GM12872 (cell line): Measurements from ENCODE around the gene CFAP97.

Source experiments
- TF ChIP-seq, protein P1 (sequence below): IDR thresholded peaks from 3 replicates; pipeline ENCODE4 v1.5.1; 2011; ENCODE audit warnings: low read depth, mild to moderate bottlenecking, low read length, moderate library complexity; ENCODE audit not compliant: insufficient read depth

CFAP97 gene

GRCh38 chr4:185142912-185143600 lies 60.7 kb downstream of the CFAP97 start, which contains the start of gene SLC25A4:
TSS of gene SLC25A4 (plus strand) at chr4:185143266. CDS start at chr4:185143373, 107 bp downstream.
- TF ChIP-seq, protein P1, sequence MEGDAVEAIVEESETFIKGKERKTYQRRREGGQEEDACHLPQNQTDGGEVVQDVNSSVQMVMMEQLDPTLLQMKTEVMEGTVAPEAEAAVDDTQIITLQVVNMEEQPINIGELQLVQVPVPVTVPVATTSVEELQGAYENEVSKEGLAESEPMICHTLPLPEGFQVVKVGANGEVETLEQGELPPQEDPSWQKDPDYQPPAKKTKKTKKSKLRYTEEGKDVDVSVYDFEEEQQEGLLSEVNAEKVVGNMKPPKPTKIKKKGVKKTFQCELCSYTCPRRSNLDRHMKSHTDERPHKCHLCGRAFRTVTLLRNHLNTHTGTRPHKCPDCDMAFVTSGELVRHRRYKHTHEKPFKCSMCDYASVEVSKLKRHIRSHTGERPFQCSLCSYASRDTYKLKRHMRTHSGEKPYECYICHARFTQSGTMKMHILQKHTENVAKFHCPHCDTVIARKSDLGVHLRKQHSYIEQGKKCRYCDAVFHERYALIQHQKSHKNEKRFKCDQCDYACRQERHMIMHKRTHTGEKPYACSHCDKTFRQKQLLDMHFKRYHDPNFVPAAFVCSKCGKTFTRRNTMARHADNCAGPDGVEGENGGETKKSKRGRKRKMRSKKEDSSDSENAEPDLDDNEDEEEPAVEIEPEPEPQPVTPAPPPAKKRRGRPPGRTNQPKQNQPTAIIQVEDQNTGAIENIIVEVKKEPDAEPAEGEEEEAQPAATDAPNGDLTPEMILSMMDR, result peak; percentile 51; the same call in 2 of the 3 replicates

- TF ChIP-seq, protein P1, result no peak
Measured at GRCh38 chr4:185142564-185142911, 61.3 kb downstream of the CFAP97 start.

DNA sequence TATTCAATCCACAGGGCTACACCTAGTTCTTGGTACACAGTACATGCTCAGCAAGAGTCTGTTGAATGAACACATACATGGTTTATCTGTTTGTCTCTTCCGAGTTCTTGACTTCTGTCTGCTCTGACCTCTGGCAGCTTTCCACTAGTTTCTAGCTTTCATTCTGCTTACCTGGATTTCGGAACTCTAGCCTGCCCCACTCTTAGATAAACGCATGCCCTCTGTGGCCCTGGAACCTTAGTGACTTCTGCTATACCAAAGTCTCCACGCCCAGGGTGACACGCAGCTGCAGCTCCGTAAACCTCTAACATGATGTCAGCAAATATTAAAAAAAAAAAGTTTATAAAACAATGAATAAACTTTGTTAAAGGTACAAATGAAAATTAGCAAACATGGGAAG lies 62.0 kb downstream of the CFAP97 start:
- TF ChIP-seq, protein P1, result no peak

DNA sequence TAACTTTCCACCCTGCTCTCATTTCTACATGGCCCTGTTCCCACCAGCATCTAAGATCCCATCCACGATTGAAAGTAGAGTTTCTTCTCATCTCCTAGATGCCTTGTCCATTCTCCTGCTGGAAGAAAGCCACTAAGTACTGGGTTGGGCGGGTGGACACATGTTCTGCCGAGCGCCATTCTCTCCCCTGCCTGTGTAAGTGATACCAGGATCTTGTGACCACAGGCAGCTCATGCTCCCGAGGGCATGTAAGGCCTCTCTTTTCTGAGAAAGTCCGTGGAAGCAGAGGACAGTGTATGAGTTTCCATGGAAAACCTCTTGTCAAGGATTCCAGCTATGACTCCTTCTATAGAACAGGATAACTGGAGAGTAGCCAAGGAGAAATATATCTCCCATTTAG lies 64.1 kb downstream of the CFAP97 start:
- TF ChIP-seq, protein P1, result no peak

- TF ChIP-seq, protein P1, result no peak
Measured at GRCh38 chr4:185138161-185138560, 65.6 kb downstream of the CFAP97 start.

DNA sequence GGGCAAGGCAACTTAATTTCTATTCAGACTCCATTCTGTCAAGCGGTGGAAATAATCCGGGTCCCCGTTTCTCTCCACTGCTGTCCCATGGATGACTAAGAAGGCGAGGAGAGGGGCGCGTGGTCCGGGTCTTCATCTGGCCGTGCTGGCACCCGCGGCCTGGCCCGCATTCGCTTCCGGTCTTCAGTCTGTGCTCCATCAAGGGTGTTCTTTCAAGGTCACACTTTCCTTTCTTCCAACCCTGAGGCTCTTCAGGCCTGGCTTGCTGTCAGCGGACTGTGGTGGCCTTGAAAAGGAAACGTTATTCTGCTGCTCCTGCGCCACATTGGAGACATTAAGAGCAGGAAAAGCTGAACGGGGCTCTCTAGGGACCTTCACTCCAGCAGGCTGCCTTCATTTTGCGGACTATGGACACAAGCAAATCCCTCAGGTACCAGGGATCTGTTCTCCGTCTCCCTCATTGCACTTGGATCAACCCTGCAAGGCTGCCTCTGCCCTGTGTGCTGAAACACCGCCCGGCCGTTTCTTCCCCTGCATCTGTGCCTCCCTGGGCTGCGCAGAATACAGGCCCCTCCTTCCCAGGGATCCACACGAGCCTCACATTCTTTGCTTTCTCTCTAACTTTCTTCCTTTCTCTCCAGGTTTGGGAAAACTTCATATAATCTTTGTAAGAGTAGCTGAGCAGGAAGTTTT lies 66.4 kb downstream of the CFAP97 start:
- TF ChIP-seq, protein P1, result no peak

GRCh38 chr4:185134307-185134869 lies 69.4 kb downstream of the CFAP97 start:
- TF ChIP-seq, protein P1, result peak; percentile 61; the same call in 2 of the 3 replicates
